ENCODE data around the gene GABPB1. TPM values are rescaled to one million over a fixed set of nuclear protein-coding genes. Genes with fewer than 3 reads are reported as not detected.

The GABPB1 gene
- total and polyA plus RNA-seq, 10 of the 15 experiments (the other 5 are each of a cell fraction or from before 2014, with no cell fraction given): 13.9 to 48.2 (median 39.8) TPM

- ChIA-PET SMC1A (ENCODE audit: uncharacterized antibody, unreplicated experiment) (no interaction called here), RAD21 (ENCODE audit: unreplicated experiment) (no interaction called here), POLR2A (no interaction called here), CTCF (interaction anchor here (1.1 kb wide), 1 partner anchor 18 kb away, joined by 3 read pairs; no protein-coding TSS in a partner anchor)
- Histone ChIP-seq H3K36me3 (ENCODE audit: control insufficient read depth in 2 of 2, insufficient read depth in 2 of 2, low read length in 1 of 2) (no peaks in the 10 kb centered on the region; a peak in 1 of 4 replicates), H3K4me3 (no peak overlapping the region), H3K4me1 (ENCODE audit: control insufficient read depth, insufficient read depth, low read length) (no peaks in the 10 kb centered on the region), H3K9me3 (replicated peaks; ENCODE audit: control insufficient read depth, insufficient read depth, low read length) (no peaks in the 10 kb centered on the region), H3K79me2 (ENCODE audit: control insufficient read depth, insufficient read depth, low read length) (no peaks in the 10 kb centered on the region), H3K9ac (ENCODE audit: control insufficient read depth, insufficient read depth, low read length) (no peak overlapping the region), H3K4me2 (ENCODE audit: control insufficient read depth, insufficient read depth) (no peak overlapping the region), H2AFZ (ENCODE audit: control insufficient read depth, low read depth, low read length) (no peak overlapping the region), H4K20me1 (ENCODE audit: control insufficient read depth, insufficient read depth) (no peaks in the 10 kb centered on the region), H3K27me3 (replicated peaks in 1 of 2; ENCODE audit: control insufficient read depth in 2 of 2, insufficient read depth in 2 of 2, low read length in 1 of 2) (no peaks in the 10 kb centered on the region), H3K27ac (ENCODE audit: control insufficient read depth, insufficient read depth) (no peak overlapping the region)
- no TSS peak for BruUV-seq (replicated peaks)
- in situ Hi-C loops (cut with MboI): no loop called here
- DNase-seq (ENCODE audit: low read depth, low spot score): no peak
- FAIRE-seq: no peak
- intact Hi-C loops (cut with micrococcal nuclease; ENCODE audit: unreplicated experiment): no loop called here
- TF ChIP-seq NFIC (IDR thresholded peaks at IDR 0.05; ENCODE audit: low read depth, low read length): no peak
- no peak for TF ChIP-seq HDAC6 (IDR thresholded peaks at IDR 0.05; ENCODE audit: unreplicated experiment)
- no peak for TF ChIP-seq BCL3 (IDR thresholded peaks at IDR 0.05; ENCODE audit: borderline replicate concordance, insufficient read depth, low read depth, low read length, poor library complexity, severe bottlenecking)
- no peak for TF ChIP-seq ZZZ3 (IDR thresholded peaks at IDR 0.05; ENCODE audit: control insufficient read depth, insufficient read length, low read depth)
- TF ChIP-seq SIN3A (IDR thresholded peaks at IDR 0.05; ENCODE audit: low read depth, low read length): no peak
- TF ChIP-seq ZNF217 (IDR thresholded peaks at IDR 0.05): no peak
- no peak for TF ChIP-seq ZNF384 (IDR thresholded peaks at IDR 0.05; ENCODE audit: borderline replicate concordance, low read depth, low read length)
- no peak for ATAC-seq
- 71% methylated on average over 5 of the region's 5 CpGs for WGBS (ENCODE audit: insufficient coverage, insufficient replicate concordance, low lambda C conversion rate, missing lambda C conversion rate)
Measured at GRCh38 chr15:50227076-50227475, 127.9 kb downstream of the GABPB1 start.

- WGBS (ENCODE audit: insufficient coverage, insufficient replicate concordance, low lambda C conversion rate, missing lambda C conversion rate): 93% methylated on average over 3 of the region's 3 CpGs
- no peak overlapping the region for H3K4me2 ChIP-seq (ENCODE audit: control insufficient read depth, insufficient read depth)
- H3K27ac ChIP-seq (ENCODE audit: control insufficient read depth, insufficient read depth): no peak overlapping the region
- no peak for FAIRE-seq
- no peaks in the 10 kb centered on the region; a peak in 1 of 4 replicates for H3K36me3 ChIP-seq (ENCODE audit: control insufficient read depth in 2 of 2, insufficient read depth in 2 of 2, low read length in 1 of 2)
- no peaks in the 10 kb centered on the region for H4K20me1 ChIP-seq (ENCODE audit: control insufficient read depth, insufficient read depth)
- H3K79me2 ChIP-seq (ENCODE audit: control insufficient read depth, insufficient read depth, low read length): no peaks in the 10 kb centered on the region
- ChIA-PET POLR2A (no interaction called here), RAD21 (ENCODE audit: unreplicated experiment) (no interaction called here), CTCF (no interaction called here), SMC1A (ENCODE audit: uncharacterized antibody, unreplicated experiment) (no interaction called here)
- no peak overlapping the region for H3K9ac ChIP-seq (ENCODE audit: control insufficient read depth, insufficient read depth, low read length)
- intact Hi-C loops (cut with micrococcal nuclease; ENCODE audit: unreplicated experiment) (no loop called here), in situ Hi-C loops (cut with MboI) (no loop called here)
- H3K9me3 ChIP-seq (replicated peaks; ENCODE audit: control insufficient read depth, insufficient read depth, low read length): no peaks in the 10 kb centered on the region
- no peak overlapping the region for H3K4me3 ChIP-seq
- H2AFZ ChIP-seq (ENCODE audit: control insufficient read depth, low read depth, low read length): no peak overlapping the region
- DNase-seq (ENCODE audit: low read depth, low spot score): no peak
- no peak for ATAC-seq
- no peaks in the 10 kb centered on the region for H3K27me3 ChIP-seq (replicated peaks in 1 of 2; ENCODE audit: control insufficient read depth in 2 of 2, insufficient read depth in 2 of 2, low read length in 1 of 2)
- no TSS peak for BruUV-seq (replicated peaks)
- no peaks in the 10 kb centered on the region for H3K4me1 ChIP-seq (ENCODE audit: control insufficient read depth, insufficient read depth, low read length)
- TF ChIP-seq ZNF622 (IDR thresholded peaks at IDR 0.05) (no peak), NBN (IDR thresholded peaks at IDR 0.05) (no peak), CHD2 (IDR thresholded peaks at IDR 0.05; ENCODE audit: borderline replicate concordance, low read depth, low read length) (no peak), RAD51 (IDR thresholded peaks at IDR 0.05) (no peak), MLLT1 (IDR thresholded peaks at IDR 0.05) (no peak), CREM (IDR thresholded peaks at IDR 0.05; ENCODE audit: low read depth) (no peak)
Measured at GRCh38 chr15:50225938-50226337, 129.1 kb downstream of the GABPB1 start.

Measured in GM12878 (cell line).